Endothelial cell of umbilical vein (primary cell): Measurements from ENCODE around the gene HCRTR2. TPM values are rescaled to one million over a fixed set of nuclear protein-coding genes. Genes with fewer than 3 reads are reported as not detected.

ENCODE experiments used
- BruUV-seq: library from RNA; stranded (reverse); fragments of 400-500 nt; replicated peaks from 2 replicates; lab custom pipeline; 2021; lab: Mats Ljungman, UMichigan
- CTCF ChIA-PET: fragments of 300-600, 350-600 bp; sonication (Branson Sonifier 250); formaldehyde crosslinking; loops from one replicate; lab custom pipeline; 2021; ENCODE audit warnings: antibody characterized with exemption, inconsistent platforms; lab: Charles Lee
- POLR2A ChIA-PET: fragments of 300-600, 350-600 bp; sonication (Branson Sonifier 250); formaldehyde crosslinking; loops from one replicate; lab custom pipeline; 2021; ENCODE audit warnings: antibody characterized with exemption, inconsistent platforms; lab: Charles Lee
- DNase-seq: peaks from one replicate; pipeline ENCODE4 v3.0.0-alpha.2; 2011; ENCODE audit warnings: low read depth, low spot score
- FAIRE-seq: peaks from 2 replicates; lab custom pipeline; 2011; peaks lifted over from hg19 to GRCh38; lab: Jason Lieb, UNC
- H2AFZ ChIP-seq: 2 replicates; pipeline ENCODE4 v1.6.0; 2012; ENCODE audit warnings: low read depth, low read length, control low read depth, inconsistent platforms
- H3K27ac ChIP-seq: 2 replicates; pipeline ENCODE4 v1.5.1; 2011; ENCODE audit warnings: low read depth, mild to moderate bottlenecking, control low read depth, low read length, moderate library complexity; ENCODE audit not compliant: insufficient read depth
- H3K27me3 ChIP-seq, 2 experiments: 2 replicates each; pipeline versions ENCODE4 v1.6.0 to v1.6.1; 2011; ENCODE audit warnings: low read length in 2 of 2, mixed read lengths in 1 of 2; ENCODE audit not compliant: control insufficient read depth in 2 of 2, insufficient read depth in 2 of 2
- H3K36me3 ChIP-seq, 2 experiments: 2 replicates in 1 of 2; 3 replicates in 1 of 2; pipeline ENCODE4 v1.5.1; 2011; ENCODE audit warnings: low read length in 2 of 2, mild to moderate bottlenecking in 1 of 2, moderate library complexity in 1 of 2; ENCODE audit not compliant: control insufficient read depth in 2 of 2, insufficient read depth in 2 of 2; ENCODE audit errors: extremely low read depth in 1 of 2
- H3K4me1 ChIP-seq: 3 replicates; pipeline ENCODE4 v1.5.1; 2011; ENCODE audit warnings: mild to moderate bottlenecking, low read length; ENCODE audit not compliant: control insufficient read depth, insufficient read depth; ENCODE audit errors: extremely low read depth
- H3K4me2 ChIP-seq: 2 replicates; pipeline ENCODE4 v1.6.1; 2011; ENCODE audit warnings: low read length, control low read depth, mixed read lengths; ENCODE audit not compliant: insufficient read depth
- H3K4me3 ChIP-seq, 3 experiments: fragments of 200-600 bp in 1 of 3; sonication (generic), shearing (Covaris generic) in 1 of 3; replicated peaks in 1 of 3; 2 replicates each; pipeline ENCODE4 v1.5.1; 2011 to 2016; ENCODE audit warnings: control low read depth in 3 of 3, low read length in 3 of 3, mild to moderate bottlenecking in 2 of 3, inconsistent platforms in 1 of 3, low read depth in 1 of 3, moderate library complexity in 1 of 3; ENCODE audit not compliant: insufficient read depth in 1 of 3
- H3K79me2 ChIP-seq: 2 replicates; pipeline ENCODE4 v1.6.0; 2012; ENCODE audit warnings: low read length, inconsistent platforms; ENCODE audit not compliant: control insufficient read depth, insufficient read depth
- H3K9ac ChIP-seq: replicated peaks from 2 replicates; pipeline ENCODE3; 2011; ENCODE audit warnings: low read length, control low read depth; ENCODE audit not compliant: insufficient read depth; ENCODE audit errors: extremely low read depth
- H3K9me1 ChIP-seq: replicated peaks from 3 replicates; pipeline ENCODE4 v1.6.0; 2011; ENCODE audit warnings: mild to moderate bottlenecking, low read length; ENCODE audit not compliant: control insufficient read depth, insufficient read depth; ENCODE audit errors: extremely low read depth
- H3K9me3 ChIP-seq: replicated peaks from 2 replicates; pipeline ENCODE4 v1.5.1; 2012; ENCODE audit warnings: low read length, inconsistent platforms; ENCODE audit not compliant: control insufficient read depth, insufficient read depth
- H4K20me1 ChIP-seq: replicated peaks from 2 replicates; pipeline ENCODE3; 2011; ENCODE audit warnings: mild to moderate bottlenecking, low read length; ENCODE audit not compliant: control insufficient read depth, insufficient read depth; ENCODE audit errors: extremely low read depth
- EZH2 ChIP-seq: IDR thresholded peaks from 2 replicates; pipeline ENCODE4 v1.6.1; 2012; ENCODE audit warnings: borderline replicate concordance, low read depth, mild to moderate bottlenecking, moderate library complexity, low read length, inconsistent platforms; ENCODE audit not compliant: severe bottlenecking
- FOS ChIP-seq: IDR thresholded peaks from 2 replicates; pipeline ENCODE4 v1.6.1; 2011; ENCODE audit warnings: mild to moderate bottlenecking, low read length, moderate library complexity, borderline replicate concordance; ENCODE audit not compliant: insufficient read depth
- GATA2 ChIP-seq: IDR thresholded peaks from 2 replicates; pipeline ENCODE4 v1.7.0; 2011; ENCODE audit warnings: low read depth, mild to moderate bottlenecking, moderate library complexity, mixed read lengths, low read length; ENCODE audit not compliant: insufficient read length, insufficient read depth
- JUN ChIP-seq: IDR thresholded peaks from 2 replicates; pipeline ENCODE4 v1.6.1; 2011; ENCODE audit warnings: borderline replicate concordance, low read depth; ENCODE audit not compliant: insufficient read length, insufficient read depth
- POLR2A ChIP-seq: IDR thresholded peaks from 2 replicates; pipeline ENCODE4 v1.6.1; 2012; ENCODE audit warnings: low read depth, mild to moderate bottlenecking, control low read depth, low read length
- POLR2AphosphoS5 ChIP-seq: IDR thresholded peaks from 2 replicates; pipeline ENCODE4 v1.6.1; 2012; ENCODE audit warnings: low read depth, mild to moderate bottlenecking, control low read depth, low read length, moderate library complexity; ENCODE audit not compliant: insufficient read depth
- dilution Hi-C: fragments of 300-500 bp; cut with MboI; formaldehyde crosslinking; loops from one replicate; pipeline ENCODE4 v1.15.0; 2019; ENCODE audit warnings: low sequenced_read_pairs; ENCODE audit not compliant: extremely low pct_ligation_motif_present
- intact Hi-C: fragments of 100-400 bp; cut with micrococcal nuclease; formaldehyde crosslinking; loops from one replicate; pipeline ENCODE4 v1.10.0; 2022
- polyA plus RNA-seq, 4 experiments: library from polyadenylated mRNA; depleted of rRNA in 3 of 4; stranded (reverse) in 3 of 4; unstranded in 1 of 4; fragments of >200 nt; gene quantifications; 2 replicates each; pipeline versions ENCODE4 v1.2.1 to v1.2.3, GENCODE V29; 2011 to 2012; ENCODE audit warnings: missing spikeins in 1 of 4
- total RNA-seq: library from RNA; stranded (reverse); gene quantifications from 2 replicates; pipeline ENCODE4 v1.2.3, GENCODE V29; 2021
- TF ChIP-seq, protein P1 (sequence below), 2 donors: IDR thresholded peaks; 1 replicate in 1 of 2; 2 replicates in 1 of 2; pipeline ENCODE4 v1.5.1; 2011; ENCODE audit warnings: low read length in 2 of 2, mild to moderate bottlenecking in 2 of 2, moderate library complexity in 2 of 2, control low read depth in 1 of 2, inconsistent platforms in 1 of 2, low read depth in 1 of 2; ENCODE audit not compliant: insufficient read depth in 1 of 2; ENCODE audit errors: extremely low read depth in 1 of 2

HCRTR2 gene
- total and polyA plus RNA-seq, 2 donors (not counting 3 experiments of a cell fraction or from before 2014, with no cell fraction given), result not detected

DNA sequence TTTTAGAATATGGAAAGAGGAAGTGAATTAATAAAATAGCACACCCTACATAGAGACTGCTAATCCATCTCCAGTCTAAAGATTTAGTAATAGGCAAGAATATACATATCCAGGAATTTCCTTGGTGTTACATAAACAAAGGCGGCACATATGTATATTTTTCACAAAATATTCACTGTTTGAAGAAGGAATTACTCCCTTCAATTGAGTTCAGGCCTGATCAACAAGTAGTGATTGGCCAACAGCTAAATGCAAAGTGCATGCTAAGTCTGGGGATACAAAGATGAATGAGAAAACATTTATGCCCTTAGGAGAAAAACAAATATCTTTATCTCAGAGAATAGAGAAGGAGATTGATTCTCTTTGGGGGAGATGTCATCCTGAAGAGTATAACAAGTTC lies 6.5 kb upstream of the HCRTR2 start:
- H3K79me2 ChIP-seq, result no peaks in the 10 kb centered on the region
- no TSS peak for BruUV-seq
- no peaks in the 10 kb centered on the region for H3K9me1 ChIP-seq
- H2AFZ ChIP-seq, result no peak overlapping the region
- H4K20me1 ChIP-seq, result no peaks in the 10 kb centered on the region
- H3K36me3 ChIP-seq, result no peaks in the 10 kb centered on the region
- H3K4me1 ChIP-seq, result no peaks in the 10 kb centered on the region
- dilution Hi-C loops (no loop called here), intact Hi-C loops (no loop called here)
- ChIA-PET POLR2A (no interaction called here), CTCF (no interaction called here)
- no peak overlapping the region for H3K27ac ChIP-seq
- H3K9me3 ChIP-seq, result no peaks in the 10 kb centered on the region
- no peak overlapping the region for H3K4me3 ChIP-seq
- no peak overlapping the region for H3K4me2 ChIP-seq
- no peak overlapping the region for H3K9ac ChIP-seq
- H3K27me3 ChIP-seq, result no peaks in the 10 kb centered on the region
- no peak for FAIRE-seq
- DNase-seq, result no peak
- TF ChIP-seq, protein P1, sequence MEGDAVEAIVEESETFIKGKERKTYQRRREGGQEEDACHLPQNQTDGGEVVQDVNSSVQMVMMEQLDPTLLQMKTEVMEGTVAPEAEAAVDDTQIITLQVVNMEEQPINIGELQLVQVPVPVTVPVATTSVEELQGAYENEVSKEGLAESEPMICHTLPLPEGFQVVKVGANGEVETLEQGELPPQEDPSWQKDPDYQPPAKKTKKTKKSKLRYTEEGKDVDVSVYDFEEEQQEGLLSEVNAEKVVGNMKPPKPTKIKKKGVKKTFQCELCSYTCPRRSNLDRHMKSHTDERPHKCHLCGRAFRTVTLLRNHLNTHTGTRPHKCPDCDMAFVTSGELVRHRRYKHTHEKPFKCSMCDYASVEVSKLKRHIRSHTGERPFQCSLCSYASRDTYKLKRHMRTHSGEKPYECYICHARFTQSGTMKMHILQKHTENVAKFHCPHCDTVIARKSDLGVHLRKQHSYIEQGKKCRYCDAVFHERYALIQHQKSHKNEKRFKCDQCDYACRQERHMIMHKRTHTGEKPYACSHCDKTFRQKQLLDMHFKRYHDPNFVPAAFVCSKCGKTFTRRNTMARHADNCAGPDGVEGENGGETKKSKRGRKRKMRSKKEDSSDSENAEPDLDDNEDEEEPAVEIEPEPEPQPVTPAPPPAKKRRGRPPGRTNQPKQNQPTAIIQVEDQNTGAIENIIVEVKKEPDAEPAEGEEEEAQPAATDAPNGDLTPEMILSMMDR (IDR thresholded peaks at IDR 0.05; ENCODE audit: extremely low read depth in 1 of 2, insufficient read depth in 1 of 2, low read depth in 1 of 2, low read length in 2 of 2), result no peak
- TF ChIP-seq GATA2 (no peak), POLR2AphosphoS5 (no peak), POLR2A (no peak), JUN (no peak), EZH2 (no peak), FOS (no peak)
